Stomach (tissue), 4 donors: ENCODE measurements around the gene C4orf50.

Experiments used
- POLR2A ChIP-seq, 4 donors: fragments of 450-650 bp; IDR thresholded peaks; one replicate each; pipeline ENCODE4 v1.6.1; 2016; ENCODE audit warnings: antibody characterized with exemption in 4 of 4, control low read depth in 2 of 4, mild to moderate bottlenecking in 1 of 4, moderate library complexity in 1 of 4
- POLR2AphosphoS5 ChIP-seq, 3 donors: sonication (generic); formaldehyde crosslinking; IDR thresholded peaks; one replicate each; pipeline ENCODE4 v1.6.1; 2016; ENCODE audit warnings: antibody characterized with exemption in 3 of 3
- TF ChIP-seq, protein P1 (sequence below), 7 experiments: fragments of 450-650 bp in 4 of 7; fragments of 200-600 bp in 3 of 7; sonication (generic) in 3 of 7; IDR thresholded peaks; one replicate each; pipeline ENCODE4 v1.5.1; 2016 to 2019; ENCODE audit warnings: antibody characterized with exemption in 7 of 7, control low read depth in 2 of 7, mild to moderate bottlenecking in 1 of 7

- TF ChIP-seq, protein P1, sequence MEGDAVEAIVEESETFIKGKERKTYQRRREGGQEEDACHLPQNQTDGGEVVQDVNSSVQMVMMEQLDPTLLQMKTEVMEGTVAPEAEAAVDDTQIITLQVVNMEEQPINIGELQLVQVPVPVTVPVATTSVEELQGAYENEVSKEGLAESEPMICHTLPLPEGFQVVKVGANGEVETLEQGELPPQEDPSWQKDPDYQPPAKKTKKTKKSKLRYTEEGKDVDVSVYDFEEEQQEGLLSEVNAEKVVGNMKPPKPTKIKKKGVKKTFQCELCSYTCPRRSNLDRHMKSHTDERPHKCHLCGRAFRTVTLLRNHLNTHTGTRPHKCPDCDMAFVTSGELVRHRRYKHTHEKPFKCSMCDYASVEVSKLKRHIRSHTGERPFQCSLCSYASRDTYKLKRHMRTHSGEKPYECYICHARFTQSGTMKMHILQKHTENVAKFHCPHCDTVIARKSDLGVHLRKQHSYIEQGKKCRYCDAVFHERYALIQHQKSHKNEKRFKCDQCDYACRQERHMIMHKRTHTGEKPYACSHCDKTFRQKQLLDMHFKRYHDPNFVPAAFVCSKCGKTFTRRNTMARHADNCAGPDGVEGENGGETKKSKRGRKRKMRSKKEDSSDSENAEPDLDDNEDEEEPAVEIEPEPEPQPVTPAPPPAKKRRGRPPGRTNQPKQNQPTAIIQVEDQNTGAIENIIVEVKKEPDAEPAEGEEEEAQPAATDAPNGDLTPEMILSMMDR (IDR thresholded peaks at IDR 0.05) = no peak
- TF ChIP-seq POLR2AphosphoS5 (IDR thresholded peaks at IDR 0.05) (no peak), POLR2A (IDR thresholded peaks at IDR 0.05) (no peak)
Observed at GRCh38 chr4:6065934-6066590, 47.8 kb upstream of the C4orf50 start.
